Measurements from ENCODE around the gene PODXL.
"Not testable (repeated sequence)": the region's sequence is repeated elsewhere in the genome, so short reads cannot be mapped to it uniquely, and the experiment has no call there.

PODXL gene

DNA sequence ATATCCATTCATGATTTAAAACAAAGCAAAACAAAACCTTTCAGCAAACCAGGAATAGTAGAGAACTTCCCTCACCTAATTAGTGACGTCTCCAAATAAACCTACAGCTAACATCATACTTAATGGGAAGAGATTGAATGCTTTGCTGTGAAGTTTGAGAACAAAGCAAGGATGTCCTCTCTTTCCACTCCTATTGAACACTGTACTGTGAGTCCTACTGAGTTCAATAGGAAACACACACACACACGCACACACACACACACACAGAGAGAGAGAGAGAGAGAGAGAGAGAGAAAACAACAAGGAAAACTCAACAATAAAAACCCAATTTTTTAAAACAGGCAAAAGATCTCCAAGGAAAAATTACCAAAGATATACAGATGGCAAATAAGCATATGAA, 32.3 kb downstream of the PODXL start:
- no peak overlapping the region for H3K27ac ChIP-seq (ENCODE audit: low read length)
- H3K4me1 ChIP-seq (ENCODE audit: control insufficient read depth, insufficient read depth, low read length) = peaks cover 4% of the 10 kb centered on the region
- no peaks in the 10 kb centered on the region for H3K27me3 ChIP-seq (ENCODE audit: control insufficient read depth in 1 of 2, insufficient read depth in 2 of 2, low read length in 2 of 2)
- H3K36me3 ChIP-seq (ENCODE audit: control insufficient read depth in 2 of 2, insufficient read depth in 2 of 2, low read length in 2 of 2) = no peaks in the 10 kb centered on the region
- no peak overlapping the region for H3K4me3 ChIP-seq (ENCODE audit: low read length in 2 of 2)
- no peak overlapping the region for H3K9ac ChIP-seq (ENCODE audit: low read length in 2 of 2)
- H3K9me3 ChIP-seq (ENCODE audit: control insufficient read depth in 2 of 2, low read length in 2 of 2) = no peaks in the 10 kb centered on the region

DNA sequence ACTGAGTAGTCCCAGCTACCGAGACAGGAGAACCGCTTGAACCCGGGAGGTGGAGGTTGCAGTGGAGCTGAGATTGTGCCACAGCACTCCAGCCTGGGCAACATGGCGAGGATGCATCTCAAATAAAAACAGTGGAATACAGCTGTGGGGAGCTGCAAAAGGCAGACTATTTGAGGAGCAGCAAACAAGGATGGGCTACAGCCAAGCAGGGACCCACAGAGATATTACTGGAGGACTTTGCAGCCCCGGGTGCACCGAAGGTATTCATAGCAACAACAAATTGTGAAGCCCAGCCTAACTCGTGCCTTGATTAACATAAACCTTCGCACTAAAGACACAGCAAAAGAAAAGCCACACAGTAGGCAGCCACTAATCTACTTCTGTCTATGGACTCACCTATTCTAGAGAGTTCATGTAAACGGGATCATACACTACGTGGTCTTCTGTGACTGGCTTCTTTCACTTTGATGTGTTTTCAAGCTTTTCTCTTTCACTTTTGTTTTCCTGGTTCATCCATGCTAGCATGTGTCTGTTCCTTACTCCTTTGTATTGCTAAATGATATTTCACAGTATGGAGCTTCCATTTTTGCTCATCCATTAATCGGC, 34.0 kb downstream of the PODXL start:
- Histone ChIP-seq H3K4me1 (ENCODE audit: control insufficient read depth, insufficient read depth, low read length) (peaks cover 4% of the 10 kb centered on the region), H3K36me3 (ENCODE audit: control insufficient read depth in 2 of 2, insufficient read depth in 2 of 2, low read length in 2 of 2) (no peaks in the 10 kb centered on the region), H3K27me3 (ENCODE audit: control insufficient read depth in 1 of 2, insufficient read depth in 2 of 2, low read length in 2 of 2) (no peaks in the 10 kb centered on the region), H3K4me3 (ENCODE audit: low read length in 2 of 2) (peak overlapping the region in 1 of 2 donors; percentile 10), H3K27ac (ENCODE audit: low read length) (no peak overlapping the region), H3K9me3 (ENCODE audit: control insufficient read depth in 2 of 2, low read length in 2 of 2) (no peaks in the 10 kb centered on the region), H3K9ac (ENCODE audit: low read length in 2 of 2) (no peak overlapping the region)

DNA sequence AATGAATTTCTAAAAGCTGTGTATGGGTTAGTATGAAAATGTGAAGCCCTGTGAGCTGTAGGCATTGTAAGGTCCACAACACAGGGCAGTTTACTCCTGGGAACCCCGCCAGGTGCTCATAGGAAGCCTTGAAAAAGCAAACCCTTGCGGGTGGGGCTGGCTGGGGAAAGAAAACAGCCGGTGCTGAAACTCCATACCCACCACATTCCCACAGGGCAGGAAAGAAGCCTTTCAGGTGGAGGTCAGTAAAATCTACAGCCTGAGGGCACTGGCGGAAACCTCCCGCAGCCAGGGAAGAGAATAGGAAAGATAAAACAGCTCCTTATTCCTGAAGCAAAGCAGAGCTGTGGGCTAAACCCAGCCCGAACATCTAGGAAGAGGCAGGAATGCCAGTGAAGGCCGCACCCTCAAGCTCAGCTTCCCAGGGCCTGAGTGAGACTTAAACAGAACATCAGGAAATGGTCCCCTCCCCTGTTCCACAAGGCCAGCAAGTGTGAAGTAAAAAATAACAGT, 34.7 kb downstream of the PODXL start:
- peaks cover 4% of the 10 kb centered on the region for H3K4me1 ChIP-seq (ENCODE audit: control insufficient read depth, insufficient read depth, low read length)
- H3K27ac ChIP-seq (ENCODE audit: low read length) = no peak overlapping the region
- H3K4me3 ChIP-seq (ENCODE audit: low read length in 2 of 2) = no peak overlapping the region
- H3K9me3 ChIP-seq (ENCODE audit: control insufficient read depth in 2 of 2, low read length in 2 of 2) = no peaks in the 10 kb centered on the region
- H3K9ac ChIP-seq (ENCODE audit: low read length in 2 of 2) = no peak overlapping the region
- peaks cover 0 to 2% of the 10 kb centered on the region in 2 donors for H3K36me3 ChIP-seq (ENCODE audit: control insufficient read depth in 2 of 2, insufficient read depth in 2 of 2, low read length in 2 of 2)
- no peaks in the 10 kb centered on the region for H3K27me3 ChIP-seq (ENCODE audit: control insufficient read depth in 1 of 2, insufficient read depth in 2 of 2, low read length in 2 of 2)

DNA sequence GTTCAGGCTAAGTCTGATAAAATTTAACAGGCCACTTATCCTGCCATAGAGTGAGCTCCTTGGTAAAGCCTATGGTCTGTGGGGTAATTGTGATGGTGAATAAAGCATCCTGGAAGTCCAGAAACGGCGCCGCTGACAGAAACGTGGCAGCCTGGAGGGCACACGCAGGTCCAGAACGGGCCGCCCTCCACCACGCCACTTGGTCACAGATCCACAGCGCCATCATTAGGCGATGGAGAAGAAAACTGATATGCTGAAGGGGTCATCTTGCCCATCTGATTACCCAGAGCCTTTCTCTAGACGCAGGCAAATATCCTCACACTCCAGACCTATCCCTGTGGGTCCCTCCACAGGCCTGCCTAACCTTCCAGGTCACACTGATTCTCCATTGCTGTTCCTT, 37.8 kb downstream of the PODXL start:
- no peak overlapping the region for H3K9ac ChIP-seq (ENCODE audit: low read length in 2 of 2)
- no peak overlapping the region for H3K27ac ChIP-seq (ENCODE audit: low read length)
- no peaks in the 10 kb centered on the region for H3K9me3 ChIP-seq (ENCODE audit: control insufficient read depth in 2 of 2, low read length in 2 of 2)
- H3K4me1 ChIP-seq (ENCODE audit: control insufficient read depth, insufficient read depth, low read length) = peaks cover 6% of the 10 kb centered on the region
- H3K36me3 ChIP-seq (ENCODE audit: control insufficient read depth in 2 of 2, insufficient read depth in 2 of 2, low read length in 2 of 2) = peaks cover 0 to 2% of the 10 kb centered on the region in 2 donors
- H3K27me3 ChIP-seq (ENCODE audit: control insufficient read depth in 1 of 2, insufficient read depth in 2 of 2, low read length in 2 of 2) = no peaks in the 10 kb centered on the region
- H3K4me3 ChIP-seq (ENCODE audit: low read length in 2 of 2) = no peak overlapping the region

DNA sequence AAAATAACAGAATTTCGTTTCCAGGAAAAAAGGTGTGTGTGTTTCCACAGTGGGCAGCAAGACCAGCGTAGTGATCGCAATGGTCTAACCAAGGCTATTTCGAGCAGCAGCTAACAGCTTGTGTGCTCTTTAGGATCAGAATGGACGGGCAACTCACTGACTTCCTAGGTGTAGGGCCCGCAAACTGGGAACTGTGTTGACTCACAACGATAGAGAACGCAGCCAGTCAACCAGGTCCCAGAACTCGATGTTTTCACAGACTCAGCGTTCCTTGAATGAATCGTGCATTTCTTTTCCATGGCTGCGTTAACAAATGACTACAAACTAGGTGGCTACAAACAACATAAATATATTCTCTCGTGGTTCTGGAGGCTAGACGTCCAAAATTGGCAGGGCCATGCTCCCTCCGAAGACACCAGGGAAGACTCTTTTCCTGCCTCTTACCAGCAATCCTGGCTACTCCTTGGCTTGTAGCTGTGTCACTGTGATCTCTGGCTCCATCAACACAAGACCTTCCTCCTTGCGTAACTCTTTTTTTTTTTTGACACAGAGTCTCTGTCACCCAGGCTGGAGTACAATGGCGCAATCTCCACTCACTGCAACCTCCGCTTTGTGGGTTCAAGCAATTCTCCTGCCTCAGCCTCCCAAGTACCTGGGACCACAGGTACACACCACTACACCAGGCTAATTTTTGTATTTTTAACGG, 39.1 kb downstream of the PODXL start:
- H3K27me3 ChIP-seq (ENCODE audit: control insufficient read depth in 1 of 2, insufficient read depth in 2 of 2, low read length in 2 of 2) = no peaks in the 10 kb centered on the region
- no peak overlapping the region for H3K9ac ChIP-seq (ENCODE audit: low read length in 2 of 2)
- H3K4me1 ChIP-seq (ENCODE audit: control insufficient read depth, insufficient read depth, low read length) = peaks cover 12% of the 10 kb centered on the region
- H3K4me3 ChIP-seq (ENCODE audit: low read length in 2 of 2) = no peak overlapping the region
- no peaks in the 10 kb centered on the region for H3K9me3 ChIP-seq (ENCODE audit: control insufficient read depth in 2 of 2, low read length in 2 of 2)
- H3K27ac ChIP-seq (ENCODE audit: low read length) = no peak overlapping the region
- H3K36me3 ChIP-seq (ENCODE audit: control insufficient read depth in 2 of 2, insufficient read depth in 2 of 2, low read length in 2 of 2) = peaks cover 0 to 2% of the 10 kb centered on the region in 2 donors

DNA sequence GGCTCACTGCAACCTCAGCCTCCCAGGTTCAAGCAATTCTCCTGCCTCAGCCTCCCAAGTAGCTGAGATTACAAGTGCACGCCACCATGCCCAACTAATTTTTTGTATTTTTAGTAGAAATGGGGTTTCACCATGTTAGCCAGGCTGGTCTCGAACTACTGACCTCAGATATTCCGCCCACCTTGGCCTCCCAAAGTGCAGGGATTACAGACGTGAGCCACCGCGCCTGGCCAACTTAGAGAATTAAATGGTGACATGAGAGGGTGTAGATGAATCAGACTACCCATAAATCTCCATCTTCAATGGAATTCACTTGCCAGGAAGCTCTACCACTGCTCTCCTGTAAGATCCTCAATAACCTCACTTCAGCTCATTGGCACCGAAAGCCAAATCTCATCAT, 41.0 kb downstream of the PODXL start:
- not testable (repeated sequence) for H3K9me3 ChIP-seq (ENCODE audit: control insufficient read depth in 2 of 2, low read length in 2 of 2); H3K9ac ChIP-seq (ENCODE audit: low read length in 2 of 2); H3K27ac ChIP-seq (ENCODE audit: low read length); H3K36me3 ChIP-seq (ENCODE audit: control insufficient read depth in 2 of 2, insufficient read depth in 2 of 2, low read length in 2 of 2); H3K4me3 ChIP-seq (ENCODE audit: low read length in 2 of 2); H3K4me1 ChIP-seq (ENCODE audit: control insufficient read depth, insufficient read depth, low read length); H3K27me3 ChIP-seq (ENCODE audit: control insufficient read depth in 1 of 2, insufficient read depth in 2 of 2, low read length in 2 of 2)

DNA sequence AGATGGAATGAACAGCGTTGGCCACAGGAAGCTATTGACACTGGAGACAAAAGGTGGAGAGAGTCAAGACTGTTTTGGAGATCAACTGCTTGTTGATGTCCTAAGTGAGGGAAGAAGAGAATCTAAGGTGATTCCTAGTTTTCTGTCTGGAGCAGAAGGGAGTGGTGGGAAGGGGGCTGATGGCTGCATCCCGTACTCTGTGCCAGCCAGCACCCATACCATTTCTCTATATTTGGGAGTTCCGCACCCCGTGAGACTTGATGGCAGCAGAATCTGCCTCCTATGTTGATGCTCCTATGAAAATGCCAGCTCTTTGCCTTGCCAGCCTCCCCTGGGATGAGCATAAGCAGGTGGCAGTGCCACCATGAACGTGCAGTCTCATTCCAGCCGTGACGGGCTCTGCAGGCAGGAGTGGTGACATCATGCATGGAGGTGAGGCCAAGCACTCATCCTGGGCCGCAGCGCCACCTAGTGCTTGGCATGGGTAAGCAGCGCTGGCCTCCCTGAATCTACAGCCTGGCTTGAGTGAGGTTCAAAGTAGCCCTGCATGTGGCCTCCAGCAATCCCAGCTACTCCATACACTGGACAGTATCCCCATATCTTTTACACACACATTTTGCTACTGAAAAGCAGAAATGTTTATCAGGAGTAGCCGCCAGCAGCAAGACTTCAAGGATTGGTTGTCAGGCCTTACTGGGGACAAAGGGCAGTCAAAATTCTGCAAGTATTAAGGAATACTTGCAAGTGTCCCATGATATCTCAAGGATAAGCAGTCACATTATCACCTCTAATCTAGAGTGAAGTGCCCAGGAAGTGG, 43.0 kb downstream of the PODXL start:
- Histone ChIP-seq H3K36me3 (ENCODE audit: control insufficient read depth in 2 of 2, insufficient read depth in 2 of 2, low read length in 2 of 2) (peaks cover 0 to 2% of the 10 kb centered on the region in 2 donors), H3K4me3 (ENCODE audit: low read length in 2 of 2) (peak overlapping the region; percentile 35 to 64), H3K27me3 (ENCODE audit: control insufficient read depth in 1 of 2, insufficient read depth in 2 of 2, low read length in 2 of 2) (no peaks in the 10 kb centered on the region), H3K27ac (ENCODE audit: low read length) (no peak overlapping the region), H3K4me1 (ENCODE audit: control insufficient read depth, insufficient read depth, low read length) (peaks cover 7% of the 10 kb centered on the region), H3K9me3 (ENCODE audit: control insufficient read depth in 2 of 2, low read length in 2 of 2) (no peaks in the 10 kb centered on the region), H3K9ac (ENCODE audit: low read length in 2 of 2) (no peak overlapping the region)

DNA sequence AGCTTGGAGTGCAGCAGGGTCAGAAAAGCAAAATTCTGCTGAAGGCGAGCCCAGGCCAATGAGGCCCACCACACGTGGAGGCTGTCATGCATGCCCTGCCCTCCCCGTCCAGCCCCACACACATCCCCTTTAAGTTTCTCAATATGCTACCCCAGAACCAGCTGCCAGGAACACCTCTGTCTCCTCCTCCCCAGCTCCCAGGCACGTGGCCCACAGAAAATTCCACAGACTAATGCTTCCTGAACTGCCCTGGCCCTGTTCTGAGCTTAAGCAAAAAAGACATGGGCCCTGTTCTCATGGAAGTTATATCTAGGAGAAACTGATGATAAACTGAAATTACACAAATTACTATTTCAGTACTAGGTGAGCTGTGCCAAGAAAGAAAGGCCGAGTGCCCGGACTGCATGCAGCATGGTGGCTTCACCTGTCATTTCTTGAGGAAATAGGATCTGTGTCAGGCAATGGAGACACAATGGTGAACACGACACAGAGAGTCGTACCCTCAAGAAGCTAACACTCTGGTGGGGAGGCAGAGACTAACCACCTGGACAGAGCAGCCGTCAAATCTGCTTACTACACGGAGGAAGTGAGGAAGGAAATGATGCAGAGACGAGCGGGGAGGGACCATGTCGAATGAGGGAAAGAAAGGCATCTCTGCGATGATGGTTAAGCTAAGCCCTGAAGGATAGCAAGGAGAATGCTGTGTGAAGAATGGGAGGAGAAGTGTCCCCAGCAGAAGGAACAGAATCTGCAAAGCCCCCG, 44.5 kb downstream of the PODXL start:
- Histone ChIP-seq H3K27ac (ENCODE audit: low read length) (no peak overlapping the region), H3K4me1 (ENCODE audit: control insufficient read depth, insufficient read depth, low read length) (peaks cover 12% of the 10 kb centered on the region), H3K9me3 (ENCODE audit: control insufficient read depth in 2 of 2, low read length in 2 of 2) (no peaks in the 10 kb centered on the region), H3K36me3 (ENCODE audit: control insufficient read depth in 2 of 2, insufficient read depth in 2 of 2, low read length in 2 of 2) (no peaks in the 10 kb centered on the region), H3K9ac (ENCODE audit: low read length in 2 of 2) (no peak overlapping the region), H3K27me3 (ENCODE audit: control insufficient read depth in 1 of 2, insufficient read depth in 2 of 2, low read length in 2 of 2) (no peaks in the 10 kb centered on the region), H3K4me3 (ENCODE audit: low read length in 2 of 2) (no peak overlapping the region)

DNA sequence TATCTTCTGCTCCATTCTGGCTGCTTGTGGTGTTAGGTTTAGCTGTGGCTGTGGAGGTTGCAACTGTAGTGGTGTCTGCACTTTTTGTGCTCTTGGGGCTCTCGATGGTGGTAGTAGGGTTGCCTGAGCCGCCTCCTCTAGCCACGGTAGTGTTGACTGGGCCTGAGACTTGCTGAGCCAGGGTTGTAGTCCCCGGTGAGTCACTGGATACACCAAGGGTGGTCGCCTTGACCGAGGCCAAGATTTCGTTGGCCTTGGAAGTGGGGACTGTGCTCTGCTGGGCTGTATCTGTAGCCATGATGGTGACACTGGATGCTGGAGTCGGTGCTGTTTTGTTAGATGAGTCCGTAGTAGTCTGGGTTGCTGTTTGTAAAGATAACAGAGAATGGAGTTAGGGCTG, 45.4 kb downstream of the PODXL start:
- Histone ChIP-seq H3K9ac (ENCODE audit: low read length in 2 of 2) (no peak overlapping the region), H3K4me3 (ENCODE audit: low read length in 2 of 2) (no peak overlapping the region), H3K27ac (ENCODE audit: low read length) (no peak overlapping the region), H3K4me1 (ENCODE audit: control insufficient read depth, insufficient read depth, low read length) (peaks cover 12% of the 10 kb centered on the region), H3K9me3 (ENCODE audit: control insufficient read depth in 2 of 2, low read length in 2 of 2) (no peaks in the 10 kb centered on the region), H3K36me3 (ENCODE audit: control insufficient read depth in 2 of 2, insufficient read depth in 2 of 2, low read length in 2 of 2) (no peaks in the 10 kb centered on the region), H3K27me3 (ENCODE audit: control insufficient read depth in 1 of 2, insufficient read depth in 2 of 2, low read length in 2 of 2) (no peaks in the 10 kb centered on the region)

DNA sequence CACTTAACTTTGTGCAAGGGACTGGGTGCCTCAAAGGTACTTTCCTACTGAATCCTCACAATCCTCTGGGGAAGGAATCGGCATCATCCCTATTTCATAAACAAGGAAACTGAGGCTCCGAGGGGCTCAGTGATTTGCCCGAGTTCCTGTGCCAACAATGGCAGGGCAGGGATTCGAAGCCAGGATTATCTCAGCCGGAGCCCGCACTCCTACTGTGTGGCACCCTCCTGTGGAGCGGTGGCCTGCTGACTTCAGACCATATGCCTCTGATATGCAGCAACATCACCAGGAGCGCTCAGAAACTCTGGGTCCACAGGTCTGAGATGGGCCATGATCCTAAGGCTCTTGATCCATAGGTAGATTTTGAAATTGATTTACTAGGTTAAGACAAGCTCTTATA, 46.6 kb downstream of the PODXL start:
- Histone ChIP-seq H3K27ac (ENCODE audit: low read length) (no peak overlapping the region), H3K36me3 (ENCODE audit: control insufficient read depth in 2 of 2, insufficient read depth in 2 of 2, low read length in 2 of 2) (no peaks in the 10 kb centered on the region)

More for the DNA sequence above, 46.6 kb downstream of the PODXL start:
- H3K4me1 ChIP-seq (ENCODE audit: control insufficient read depth, insufficient read depth, low read length) = peaks cover 12% of the 10 kb centered on the region
- H3K4me3 ChIP-seq (ENCODE audit: low read length in 2 of 2) = no peak overlapping the region
- no peaks in the 10 kb centered on the region for H3K27me3 ChIP-seq (ENCODE audit: control insufficient read depth in 1 of 2, insufficient read depth in 2 of 2, low read length in 2 of 2)
- no peaks in the 10 kb centered on the region for H3K9me3 ChIP-seq (ENCODE audit: control insufficient read depth in 2 of 2, low read length in 2 of 2)
- no peak overlapping the region for H3K9ac ChIP-seq (ENCODE audit: low read length in 2 of 2)

Data from stomach smooth muscle (tissue), 2 donors.